B cell (primary cell): ENCODE results near the gene LYRM1. TPM values are rescaled to one million over a fixed set of nuclear protein-coding genes. Genes with fewer than 3 reads are reported as not detected.
A peak's percentile ranks its signal among the peaks of the same experiment; 100 is the strongest.
"Not testable (repeated sequence)": the region's sequence is repeated elsewhere in the genome, so short reads cannot be mapped to it uniquely, and the experiment has no call there.

Source experiments
- ATAC-seq: fragments of 200-7000 bp; cut with Tn5 transposase; one replicate; pipeline ENCODE4 v1.10.0; 2021; ENCODE audit warnings: low read depth, mild to moderate bottlenecking, moderate number of reproducible peaks, moderate library complexity
- CTCF ChIA-PET: fragments of 350-600 bp; sonication (Branson Sonifier 250); formaldehyde crosslinking; loops from one replicate; lab custom pipeline; 2021; ENCODE audit warnings: antibody characterized with exemption, inconsistent platforms; lab: Charles Lee
- POLR2A ChIA-PET: fragments of 350-600 bp; sonication (Branson Sonifier 250); formaldehyde crosslinking; loops from one replicate; lab custom pipeline; 2021; ENCODE audit warnings: antibody characterized with exemption; lab: Charles Lee
- DNase-seq: peaks from one replicate; pipeline ENCODE4 v3.0.0; 2013
- H2AFZ ChIP-seq: 2 replicates; pipeline ENCODE4 v1.6.1; 2012; ENCODE audit warnings: mild to moderate bottlenecking, low read depth, low read length; ENCODE audit not compliant: insufficient read depth, poor library complexity, severe bottlenecking
- H3K27ac ChIP-seq, 2 donors: 1 replicate in 1 of 2; 2 replicates in 1 of 2; pipeline ENCODE4 v1.5.1; 2012 to 2013; ENCODE audit warnings: low read length in 2 of 2, mild to moderate bottlenecking in 2 of 2, moderate library complexity in 1 of 2
- H3K27me3 ChIP-seq, 4 experiments: fragments of 200-600 bp in 1 of 4; sonication (generic) in 1 of 4; replicated peaks in 1 of 4; 1 replicate in 2 of 4; 2 replicates in 2 of 4; pipeline versions ENCODE4 v1.6.1 to v1.7.0; 2013 to 2016; ENCODE audit warnings: low read length in 3 of 4, mild to moderate bottlenecking in 2 of 4, mixed read lengths in 1 of 4, moderate library complexity in 1 of 4; ENCODE audit not compliant: insufficient read depth in 4 of 4, control insufficient read depth in 3 of 4; ENCODE audit errors: control extremely low read depth in 1 of 4
- H3K36me3 ChIP-seq, 2 experiments: replicated peaks in 1 of 2; 1 replicate in 1 of 2; 2 replicates in 1 of 2; pipeline versions ENCODE4 v1.6.1 to v1.7.1; 2013; ENCODE audit warnings: low read length in 1 of 2; ENCODE audit not compliant: insufficient read depth in 2 of 2, control insufficient read depth in 1 of 2; ENCODE audit errors: control extremely low read depth in 1 of 2, extremely low read depth in 1 of 2
- H3K4me1 ChIP-seq, 2 donors: fragments of 200-600 bp in 1 of 2; sonication (generic) in 1 of 2; 1 replicate in 1 of 2; 2 replicates in 1 of 2; pipeline versions ENCODE4 v1.5.1 to v1.6.1; 2013 to 2017; ENCODE audit warnings: low read length in 2 of 2; ENCODE audit not compliant: control insufficient read depth in 2 of 2, insufficient read depth in 2 of 2
- H3K4me2 ChIP-seq: replicated peaks from 2 replicates; pipeline ENCODE3; 2012; ENCODE audit warnings: mild to moderate bottlenecking, low read depth, low read length; ENCODE audit not compliant: poor library complexity, severe bottlenecking
- H3K4me3 ChIP-seq, 5 experiments: fragments of 200-600 bp in 1 of 5; sonication (generic) in 1 of 5; 1 replicate in 3 of 5; 2 replicates in 2 of 5; pipeline versions ENCODE4 v1.5.1 to v1.7.0; 2011 to 2016; ENCODE audit warnings: low read length in 4 of 5, mild to moderate bottlenecking in 4 of 5, low read depth in 2 of 5, control low read depth in 1 of 5, moderate library complexity in 1 of 5; ENCODE audit not compliant: insufficient read depth in 1 of 5; ENCODE audit errors: control extremely low read depth in 1 of 5, extremely low read depth in 1 of 5
- H3K79me2 ChIP-seq: fragments of 200-600 bp; sonication (generic); one replicate; pipeline ENCODE4 v1.6.0; 2016; ENCODE audit warnings: low read length; ENCODE audit not compliant: control insufficient read depth, insufficient read depth
- H3K9ac ChIP-seq: fragments of 200-600 bp; sonication (generic); 2 replicates; pipeline ENCODE4 v1.6.1; 2017; ENCODE audit warnings: mild to moderate bottlenecking, low read length, moderate library complexity
- H3K9me3 ChIP-seq, 3 donors: one replicate each; pipeline versions ENCODE4 v1.6.1 to v1.7.1; 2013; ENCODE audit warnings: low read length in 2 of 3; ENCODE audit not compliant: control insufficient read depth in 2 of 3, insufficient read depth in 1 of 3; ENCODE audit errors: control extremely low read depth in 1 of 3
- H4K20me1 ChIP-seq: 2 replicates; pipeline ENCODE4 v1.6.0; 2012; ENCODE audit warnings: mild to moderate bottlenecking, low read length; ENCODE audit not compliant: insufficient read depth, control insufficient read depth, poor library complexity, severe bottlenecking
- H3K27ac Mint-ChIP-seq: one replicate; pipeline ENCODE4 v1.8.0; 2021; ENCODE audit warnings: mixed read lengths
- H3K27me3 Mint-ChIP-seq: one replicate; pipeline ENCODE4 v1.8.0; 2021; ENCODE audit warnings: mixed read lengths
- H3K4me1 Mint-ChIP-seq: one replicate; pipeline ENCODE4 v1.8.0; 2021; ENCODE audit warnings: mixed read lengths
- H3K4me3 Mint-ChIP-seq: one replicate; pipeline ENCODE4 v1.8.0; 2021; ENCODE audit warnings: mixed read lengths
- H3K9me3 Mint-ChIP-seq: one replicate; pipeline ENCODE4 v1.8.0; 2022; ENCODE audit warnings: mixed read lengths; ENCODE audit not compliant: insufficient read depth
- EZH2 ChIP-seq: IDR thresholded peaks from 2 replicates; pipeline ENCODE4 v1.6.1; 2012; ENCODE audit warnings: borderline replicate concordance, low read depth, mild to moderate bottlenecking, moderate library complexity, low read length; ENCODE audit not compliant: insufficient read depth, poor library complexity, severe bottlenecking
- WGBS: methylation state at CpG from one replicate; pipeline ENCODE4 v1.1.5; 2013; ENCODE audit warnings: missing lambda C conversion rate; ENCODE audit not compliant: insufficient coverage; 5-methylcytosine and 5-hydroxymethylcytosine counted together
- intact Hi-C: fragments of 100-400 bp; cut with micrococcal nuclease; formaldehyde crosslinking; loops from one replicate; pipeline ENCODE4 v1.10.0; 2022
- polyA plus RNA-seq: library from polyadenylated mRNA; depleted of rRNA; stranded (reverse); fragments of >200 nt; gene quantifications from 2 replicates; pipeline ENCODE4 v1.2.3, GENCODE V29; 2012
- total RNA-seq, 2 donors: library from RNA; stranded (reverse); fragments of 120-200 nt in 1 of 2; gene quantifications; 1 replicate in 1 of 2; 2 replicates in 1 of 2; pipeline versions ENCODE4 v1.2.3 to v1.2.4, GENCODE V29; 2013 to 2022
- TF ChIP-seq, protein P1 (sequence below): fragments of 200-600 bp; IDR thresholded peaks from one replicate; pipeline ENCODE4 v1.8.0; 2022; ENCODE audit warnings: antibody characterized with exemption, mild to moderate bottlenecking

The LYRM1 gene
- total and polyA plus RNA-seq, 2 donors (not counting 1 experiment from before 2014, with no cell fraction given), result 20.0 to 21.8 TPM

DNA sequence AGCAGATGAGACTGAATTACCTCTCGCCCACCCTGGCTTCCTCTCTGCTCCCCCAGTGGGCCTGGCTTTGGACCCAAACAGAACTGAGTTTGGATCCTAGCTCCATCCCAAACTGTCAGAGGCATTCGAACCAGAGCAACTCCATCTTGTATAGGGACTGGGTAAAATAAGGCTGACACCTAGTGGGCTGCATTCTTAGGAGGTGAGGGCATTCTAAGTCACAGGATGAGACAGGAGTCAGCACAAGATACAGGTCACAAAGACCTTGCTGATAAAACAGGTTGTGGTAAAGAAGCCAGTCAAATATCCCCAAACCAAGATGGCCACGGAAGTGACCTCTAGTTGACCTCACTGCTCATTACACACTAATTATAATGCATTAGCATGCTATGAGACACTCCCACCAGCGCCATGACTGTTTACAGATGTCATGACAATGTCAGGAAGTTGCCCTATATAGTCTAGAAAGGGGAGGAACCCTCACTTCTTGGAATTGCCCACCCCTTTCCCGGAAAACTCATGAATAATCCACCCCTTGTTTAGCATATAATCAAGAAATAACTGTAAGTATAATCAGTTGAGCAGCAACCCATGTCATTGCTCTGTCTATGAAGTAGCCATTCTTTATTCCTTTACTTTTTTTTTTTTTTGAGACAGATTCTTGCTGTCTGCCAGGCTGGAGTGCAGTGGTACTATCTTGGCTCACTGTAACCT lies 44.4 kb downstream of the LYRM1 start:
- H3K4me3 Mint-ChIP-seq, result no peak overlapping the region

DNA sequence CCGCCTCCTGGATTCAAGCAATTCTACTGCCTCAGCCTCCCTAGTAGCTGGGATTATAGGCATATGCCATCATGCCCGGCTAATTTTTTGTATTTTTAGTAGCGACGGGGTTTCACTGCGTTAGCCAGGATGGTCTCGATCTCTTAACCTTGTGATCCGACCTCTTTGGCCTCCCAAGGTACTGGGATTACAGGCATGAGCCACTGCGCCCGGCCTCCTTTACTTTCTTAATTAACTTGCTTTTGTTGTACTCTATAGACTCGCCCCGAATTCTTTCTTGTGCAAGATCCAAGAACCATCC lies 45.0 kb downstream of the LYRM1 start:
- H3K27ac ChIP-seq, H3K4me1 ChIP-seq, ATAC-seq, H3K27me3 ChIP-seq, H3K4me2 ChIP-seq, H3K27ac Mint-ChIP-seq, H2AFZ ChIP-seq, H3K9me3 Mint-ChIP-seq, H3K9ac ChIP-seq, POLR2A ChIA-PET, H3K4me3 Mint-ChIP-seq, H3K36me3 ChIP-seq, DNase-seq, H3K9me3 ChIP-seq, H3K4me1 Mint-ChIP-seq, CTCF ChIA-PET, H3K27me3 Mint-ChIP-seq, H4K20me1 ChIP-seq, H3K4me3 ChIP-seq, H3K79me2 ChIP-seq: not testable (repeated sequence)
- intact Hi-C loops, result loop anchor here (1.0 kb wide), 1 partner anchor 95 kb away; no protein-coding TSS in a partner anchor
- 97% methylated on average over 9 of the region's 11 CpGs for WGBS

More for the DNA sequence above, 44.4 kb downstream of the LYRM1 start:
- no peaks in the 10 kb centered on the region for H3K36me3 ChIP-seq
- no peak overlapping the region for H3K9ac ChIP-seq
- WGBS, result 88% methylated on average over 3 of the region's 5 CpGs
- no peak overlapping the region for H3K4me2 ChIP-seq
- Mint-ChIP-seq H3K27ac (no peak overlapping the region), H3K9me3 (no peaks in the 10 kb centered on the region), H3K4me1 (peaks cover 4% of the 10 kb centered on the region), H3K27me3 (no peaks in the 10 kb centered on the region)
- intact Hi-C loops, result loop anchor here (1.0 kb wide), 1 partner anchor 95 kb away; no protein-coding TSS in a partner anchor
- no peak overlapping the region for H3K27ac ChIP-seq
- ChIA-PET POLR2A (no interaction called here), CTCF (interaction anchor here (0.5 to 2.0 kb wide), 2 partner anchors 94 to 164 kb away, joined by 3 to 17 read pairs; no protein-coding TSS in a partner anchor)
- H3K4me1 ChIP-seq, result no peaks in the 10 kb centered on the region
- no peak for ATAC-seq
- H4K20me1 ChIP-seq, result no peaks in the 10 kb centered on the region
- H3K9me3 ChIP-seq, result no peaks in the 10 kb centered on the region
- H3K27me3 ChIP-seq, result no peaks in the 10 kb centered on the region
- no peak overlapping the region for H3K4me3 ChIP-seq
- no peak overlapping the region for H2AFZ ChIP-seq
- TF ChIP-seq, protein P1, sequence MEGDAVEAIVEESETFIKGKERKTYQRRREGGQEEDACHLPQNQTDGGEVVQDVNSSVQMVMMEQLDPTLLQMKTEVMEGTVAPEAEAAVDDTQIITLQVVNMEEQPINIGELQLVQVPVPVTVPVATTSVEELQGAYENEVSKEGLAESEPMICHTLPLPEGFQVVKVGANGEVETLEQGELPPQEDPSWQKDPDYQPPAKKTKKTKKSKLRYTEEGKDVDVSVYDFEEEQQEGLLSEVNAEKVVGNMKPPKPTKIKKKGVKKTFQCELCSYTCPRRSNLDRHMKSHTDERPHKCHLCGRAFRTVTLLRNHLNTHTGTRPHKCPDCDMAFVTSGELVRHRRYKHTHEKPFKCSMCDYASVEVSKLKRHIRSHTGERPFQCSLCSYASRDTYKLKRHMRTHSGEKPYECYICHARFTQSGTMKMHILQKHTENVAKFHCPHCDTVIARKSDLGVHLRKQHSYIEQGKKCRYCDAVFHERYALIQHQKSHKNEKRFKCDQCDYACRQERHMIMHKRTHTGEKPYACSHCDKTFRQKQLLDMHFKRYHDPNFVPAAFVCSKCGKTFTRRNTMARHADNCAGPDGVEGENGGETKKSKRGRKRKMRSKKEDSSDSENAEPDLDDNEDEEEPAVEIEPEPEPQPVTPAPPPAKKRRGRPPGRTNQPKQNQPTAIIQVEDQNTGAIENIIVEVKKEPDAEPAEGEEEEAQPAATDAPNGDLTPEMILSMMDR, result no peak
- TF ChIP-seq EZH2, result no peak
- peak; percentile 13 for DNase-seq
- no peaks in the 10 kb centered on the region for H3K79me2 ChIP-seq
